MCF 10A (cell line): ENCODE results near the gene TOMM40L. TPM values are rescaled to one million over a fixed set of nuclear protein-coding genes. Genes with fewer than 3 reads are reported as not detected.

Experiments
- BruUV-seq: library from RNA; stranded (reverse); fragments of 400-500 nt; replicated peaks from 2 replicates; lab custom pipeline; 2021; lab: Mats Ljungman, UMichigan
- CTCF ChIA-PET: fragments of 300-600 bp; sonication (Branson Sonifier 250); formaldehyde crosslinking; extraction: SDS; loops from one replicate; lab custom pipeline; 2021; ENCODE audit warnings: antibody characterized with exemption, inconsistent platforms; lab: Yijun Ruan, JAX
- POLR2A ChIA-PET: fragments of 300-600, 350-650 bp; sonication (Branson Sonifier 250); formaldehyde crosslinking; extraction: SDS; loops from one replicate; lab custom pipeline; 2020; ENCODE audit warnings: antibody characterized with exemption, inconsistent platforms; lab: Yijun Ruan, JAX
- DNase-seq: peaks from one replicate; pipeline ENCODE4 v3.0.0-alpha.2; 2018; ENCODE audit not compliant: unreplicated experiment
- H3K27ac Mint-ChIP-seq: one replicate; pipeline ENCODE4 v1.8.0; 2022; ENCODE audit warnings: mild to moderate bottlenecking, low read depth, mixed read lengths; ENCODE audit not compliant: unreplicated experiment
- H3K27me3 Mint-ChIP-seq: one replicate; pipeline ENCODE4 v1.8.0; 2022; ENCODE audit warnings: mixed read lengths; ENCODE audit not compliant: insufficient read depth, unreplicated experiment
- H3K36me3 Mint-ChIP-seq: one replicate; pipeline ENCODE4 v1.8.0; 2022; ENCODE audit warnings: mild to moderate bottlenecking, moderate library complexity, mixed read lengths; ENCODE audit not compliant: insufficient read depth, unreplicated experiment
- H3K4me1 Mint-ChIP-seq: one replicate; pipeline ENCODE4 v1.8.0; 2022; ENCODE audit warnings: mixed read lengths; ENCODE audit not compliant: insufficient read depth, unreplicated experiment
- H3K4me3 Mint-ChIP-seq: one replicate; pipeline ENCODE4 v1.8.0; 2022; ENCODE audit warnings: mild to moderate bottlenecking, moderate library complexity, mixed read lengths; ENCODE audit not compliant: unreplicated experiment
- H3K9me3 Mint-ChIP-seq: one replicate; pipeline ENCODE4 v1.8.0; 2022; ENCODE audit warnings: mixed read lengths; ENCODE audit not compliant: unreplicated experiment
- CTCF ChIP-seq: fragments of 200-600 bp; IDR thresholded peaks from one replicate; pipeline ENCODE4 v1.8.0; 2022; ENCODE audit warnings: antibody characterized with exemption, mild to moderate bottlenecking; ENCODE audit not compliant: unreplicated experiment
- intact Hi-C: fragments of 100-400 bp; cut with micrococcal nuclease; formaldehyde crosslinking; loops from 2 replicates; pipeline ENCODE4 v1.14.1; 2022
- total RNA-seq: library from RNA; stranded (reverse); gene quantifications from 2 replicates; pipeline ENCODE4 v1.2.3, GENCODE V29; 2022

TOMM40L gene
- total RNA-seq, 1 experiment from 2014 or later: 12.3 TPM

DNA sequence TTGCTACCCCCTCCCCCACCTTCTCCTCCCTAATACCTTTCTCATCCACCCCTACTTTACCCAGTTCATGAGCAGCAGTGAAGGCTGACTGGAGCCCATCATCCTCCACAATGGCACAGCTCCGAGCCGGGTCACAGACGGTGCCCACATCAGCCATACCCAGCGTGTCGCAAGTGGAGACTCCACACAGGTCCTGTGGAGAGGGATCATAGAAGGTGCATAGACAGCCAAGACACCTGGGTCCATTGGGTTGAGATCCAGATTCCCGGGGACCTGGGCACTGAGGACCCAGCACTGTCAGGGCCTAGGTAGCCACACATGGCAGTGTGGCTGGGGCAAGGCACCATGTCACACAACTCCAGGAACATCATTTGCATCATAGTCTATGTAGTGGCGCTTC is 29.7 kb upstream of the TOMM40L start:
- intact Hi-C loops: no loop called here

DNA sequence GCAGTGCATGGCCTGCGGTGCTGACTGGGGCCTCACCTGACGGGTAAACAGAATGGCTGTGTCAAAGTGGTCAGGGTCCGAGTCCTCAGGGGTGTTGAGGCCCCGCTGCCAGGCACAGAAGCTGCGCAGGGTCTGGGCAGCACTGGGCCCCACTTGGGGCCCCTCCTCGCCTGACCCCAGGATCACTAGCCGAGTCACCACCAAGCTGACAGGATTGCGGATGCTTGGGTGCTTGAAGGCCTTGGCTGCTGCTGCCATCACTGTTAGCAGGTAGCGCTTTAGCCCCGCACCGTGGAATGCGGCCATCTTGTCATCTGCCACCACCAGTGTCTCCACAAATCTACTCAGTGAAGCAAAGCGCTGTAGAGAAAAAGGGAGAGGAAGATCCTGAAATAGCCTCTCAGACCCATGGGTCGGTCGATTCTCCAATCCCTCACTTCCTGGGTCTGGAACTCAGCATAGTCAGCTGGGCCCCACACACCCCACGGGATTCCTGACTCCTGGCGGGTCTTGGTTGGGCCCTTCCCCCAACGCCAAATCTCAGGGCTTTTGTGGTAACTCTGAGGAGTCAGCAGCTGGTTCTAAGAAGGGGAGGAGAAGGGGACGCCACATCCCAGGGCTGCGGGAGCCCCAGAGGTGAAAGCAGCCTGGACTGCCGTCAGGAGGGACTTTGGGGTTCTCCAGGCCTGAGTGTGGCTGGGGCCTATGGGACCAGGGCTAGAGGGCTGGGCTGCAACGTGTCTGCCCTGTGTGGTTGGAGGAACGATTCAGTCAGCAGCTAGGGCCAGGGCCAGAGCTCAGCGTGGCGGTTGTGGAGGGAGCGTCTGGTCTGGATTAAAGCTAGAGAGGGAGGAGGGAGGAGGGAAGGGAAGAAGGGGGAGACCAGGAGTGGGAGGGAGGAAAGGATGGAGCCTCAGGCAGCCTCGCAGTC is 29.1 kb upstream of the TOMM40L start:
- H3K4me3 Mint-ChIP-seq: no peak overlapping the region
- no peaks in the 10 kb centered on the region for H3K9me3 Mint-ChIP-seq
- TF ChIP-seq CTCF: no peak
- H3K27me3 Mint-ChIP-seq: no peaks in the 10 kb centered on the region
- ChIA-PET CTCF (interaction anchor here (0.6 to 4.1 kb wide), 8 partner anchors 10 to 844 kb away, joined by 3 to 28 read pairs (median 5); partner anchors contain the start of gene TOMM40L), POLR2A (interaction anchor here (1.3 to 2.9 kb wide), 2 partner anchors 9 to 193 kb away, joined by 4 to 11 read pairs; no protein-coding TSS in a partner anchor)
- H3K36me3 Mint-ChIP-seq: no peaks in the 10 kb centered on the region
- H3K27ac Mint-ChIP-seq: no peak overlapping the region
- no TSS peak for BruUV-seq
- no peak for DNase-seq
- H3K4me1 Mint-ChIP-seq: peaks cover 54% of the 10 kb centered on the region
- intact Hi-C loops: no loop called here

More for the DNA sequence above, 29.7 kb upstream of the TOMM40L start:
- TF ChIP-seq CTCF: no peak
- no peak overlapping the region for H3K27ac Mint-ChIP-seq
- no peak for DNase-seq
- H3K36me3 Mint-ChIP-seq: no peaks in the 10 kb centered on the region
- no peaks in the 10 kb centered on the region for H3K9me3 Mint-ChIP-seq
- H3K27me3 Mint-ChIP-seq: no peaks in the 10 kb centered on the region
- H3K4me1 Mint-ChIP-seq: peaks cover 47% of the 10 kb centered on the region
- no TSS peak for BruUV-seq
- no peak overlapping the region for H3K4me3 Mint-ChIP-seq
- ChIA-PET CTCF (interaction anchor here (0.8 to 5.5 kb wide), 5 partner anchors 8 to 186 kb away, joined by 3 to 122 read pairs (median 23); partner anchors contain the start of genes NDUFS2 and TOMM40L), POLR2A (interaction anchor here (1.3 kb wide), 1 partner anchor 10 kb away, joined by 4 read pairs; no protein-coding TSS in a partner anchor)

- Mint-ChIP-seq H3K27ac (no peak overlapping the region), H3K4me3 (no peak overlapping the region), H3K36me3 (peaks cover 2% of the 10 kb centered on the region), H3K4me1 (peaks cover 46% of the 10 kb centered on the region), H3K27me3 (no peaks in the 10 kb centered on the region), H3K9me3 (no peaks in the 10 kb centered on the region)
- BruUV-seq: no TSS peak
- ChIA-PET CTCF (interaction anchor here (0.5 to 4.1 kb wide), 10 partner anchors 9 to 208 kb away, joined by 3 to 28 read pairs (median 6); partner anchors contain the start of gene TOMM40L), POLR2A (interaction anchor here (0.6 to 2.9 kb wide), 9 partner anchors 17 to 569 kb away, joined by 3 to 11 read pairs (median 4); partner anchors contain the start of genes DEDD, FCER1G and TOMM40L)
- no peak for DNase-seq
- intact Hi-C loops: no loop called here
- no peak for TF ChIP-seq CTCF
Observed at GRCh38 chr1:161197560-161198193, 28.2 kb upstream of the TOMM40L start.
